GM18870 (cell line): ENCODE data around the gene NUP188.

Experiments
- ATAC-seq: cut with Tn5 transposase; IDR thresholded peaks from one replicate; pipeline ENCODE4 v1.9.1; 2021; ENCODE audit warnings: moderate library complexity; ENCODE audit not compliant: unreplicated experiment

NUP188 gene

GRCh38 chr9:129005336-129005997 is 58.0 kb downstream of the NUP188 start:
- ATAC-seq, result no peak

- no peak for ATAC-seq
These were observed 59.0 kb downstream of the NUP188 start for GRCh38 chr9:129006328-129007034.

DNA sequence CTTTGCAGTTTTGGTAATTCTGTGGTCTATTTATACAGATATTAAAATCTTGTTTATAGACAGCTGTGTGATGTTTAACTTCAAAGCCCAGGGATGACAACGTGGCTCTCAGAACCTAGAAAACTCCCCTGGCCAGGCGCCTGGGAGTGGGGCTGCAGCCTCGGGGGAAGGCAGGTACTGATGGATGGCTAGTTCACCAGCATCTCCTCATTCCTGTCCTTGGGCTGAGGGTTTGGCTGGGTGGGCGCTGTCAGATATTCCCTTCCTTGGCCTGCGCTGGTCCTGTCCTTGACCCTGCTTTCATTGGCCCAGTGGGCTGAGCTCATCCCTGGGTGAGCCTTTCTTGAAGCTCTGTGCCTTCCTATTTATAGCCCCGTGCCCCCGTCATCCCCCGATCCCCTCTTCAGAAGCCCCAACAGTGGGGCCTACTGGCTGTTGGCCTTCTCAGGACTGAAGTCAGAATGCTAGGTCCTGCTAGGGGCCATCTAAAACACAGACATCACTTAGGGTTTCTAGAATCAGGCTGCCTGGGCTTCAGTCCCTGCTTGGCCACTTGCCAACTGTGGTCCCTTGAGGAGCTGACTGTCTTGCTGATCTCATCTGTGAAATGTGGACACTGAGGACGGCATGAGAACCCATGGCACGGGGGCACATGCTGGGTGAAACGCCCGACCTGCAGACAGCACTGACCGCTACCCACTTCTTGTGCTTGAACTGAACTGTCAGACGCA is 59.7 kb downstream of the NUP188 start:
- no peak for ATAC-seq

DNA sequence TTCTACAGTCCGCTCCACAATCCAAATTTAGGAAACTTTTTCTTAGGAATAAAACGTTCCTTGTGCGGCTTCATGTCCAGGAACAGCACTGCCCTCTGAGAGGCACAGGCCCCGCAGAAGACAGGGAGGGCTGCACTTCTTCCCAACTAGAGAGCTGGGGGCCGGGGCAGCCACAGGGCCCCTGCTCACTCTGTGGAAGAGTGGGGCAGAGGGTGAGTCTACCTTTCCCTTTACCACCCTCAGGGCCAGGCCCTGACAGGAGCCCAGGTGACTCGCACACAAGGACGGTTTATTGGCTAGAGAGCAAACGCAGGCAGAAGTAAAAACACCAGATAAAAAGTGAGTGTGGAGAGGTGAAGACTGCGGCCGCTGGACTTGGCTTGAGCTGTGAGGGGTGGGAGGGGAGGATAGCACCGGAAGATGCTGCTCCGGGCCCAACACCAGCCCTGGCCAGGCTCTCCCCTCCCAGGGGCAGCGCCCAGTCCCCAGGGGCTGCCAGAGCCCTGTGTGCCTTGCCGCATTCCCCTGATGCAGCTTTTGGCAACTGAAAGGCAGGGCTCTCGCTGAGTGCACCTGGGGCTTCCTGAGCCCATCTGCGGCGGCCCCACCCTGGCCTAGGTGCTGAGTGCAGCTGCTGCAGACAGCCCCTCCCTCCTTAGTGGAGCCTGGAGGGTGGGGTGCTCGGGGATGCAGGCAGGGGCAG is 60.4 kb downstream of the NUP188 start:
- ATAC-seq, result no peak

GRCh38 chr9:129008469-129008965 is 61.0 kb downstream of the NUP188 start:
- no peak for ATAC-seq

GRCh38 chr9:129008986-129009583 is 61.6 kb downstream of the NUP188 start:
- no peak for ATAC-seq

DNA sequence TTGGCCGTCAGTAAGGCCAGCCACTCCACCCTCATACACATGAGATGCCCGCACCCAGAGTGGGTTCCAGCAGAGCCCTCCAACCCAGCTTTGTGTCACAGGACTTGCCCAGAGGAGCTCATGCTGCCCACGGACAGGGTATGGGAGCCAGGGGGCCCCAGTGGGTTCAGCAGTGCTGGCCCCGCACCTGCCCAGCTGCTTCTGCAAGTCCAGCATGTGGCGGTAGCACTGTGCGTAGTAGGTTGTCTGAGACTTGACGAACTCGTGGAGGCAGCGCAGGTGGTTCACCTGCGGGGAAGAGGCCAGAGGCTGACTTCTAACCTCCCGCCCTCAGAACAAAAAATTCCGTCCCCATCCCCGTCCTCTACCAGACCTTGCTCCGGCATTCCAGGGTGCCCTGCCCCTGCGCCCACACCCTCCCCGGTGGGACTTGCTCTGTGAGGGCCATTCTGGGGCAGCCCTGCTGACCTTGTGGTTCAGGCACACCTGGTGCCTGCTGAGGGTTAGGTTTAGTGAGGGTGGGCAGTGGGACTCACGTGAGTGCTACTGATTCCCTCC is 62.2 kb downstream of the NUP188 start:
- ATAC-seq, result no peak

GRCh38 chr9:129010267-129010975 is 62.9 kb downstream of the NUP188 start:
- ATAC-seq, result no peak

GRCh38 chr9:129011170-129011569 is 63.7 kb downstream of the NUP188 start:
- ATAC-seq, result no peak

DNA sequence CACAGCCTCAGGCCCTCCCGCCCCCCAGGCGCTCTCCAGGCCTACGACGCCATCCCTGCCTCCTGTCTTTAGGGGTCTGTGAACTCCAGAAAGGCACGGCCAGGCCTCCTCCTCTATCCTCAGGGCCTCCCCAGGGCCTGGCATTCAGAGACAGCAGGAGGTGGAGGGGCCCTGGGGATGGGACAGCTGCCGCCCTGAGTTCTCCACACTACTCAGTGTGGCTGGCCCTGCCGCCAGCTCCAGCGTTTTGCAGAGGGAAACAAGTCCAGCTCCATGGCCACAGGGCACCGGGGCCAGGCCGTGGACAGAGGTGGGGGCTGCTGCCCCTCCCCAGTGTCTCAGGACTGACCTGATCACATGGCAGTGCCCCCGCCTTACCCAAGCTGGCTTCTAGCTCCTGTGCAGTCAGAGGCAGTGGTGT is 64.3 kb downstream of the NUP188 start:
- no peak for ATAC-seq

DNA sequence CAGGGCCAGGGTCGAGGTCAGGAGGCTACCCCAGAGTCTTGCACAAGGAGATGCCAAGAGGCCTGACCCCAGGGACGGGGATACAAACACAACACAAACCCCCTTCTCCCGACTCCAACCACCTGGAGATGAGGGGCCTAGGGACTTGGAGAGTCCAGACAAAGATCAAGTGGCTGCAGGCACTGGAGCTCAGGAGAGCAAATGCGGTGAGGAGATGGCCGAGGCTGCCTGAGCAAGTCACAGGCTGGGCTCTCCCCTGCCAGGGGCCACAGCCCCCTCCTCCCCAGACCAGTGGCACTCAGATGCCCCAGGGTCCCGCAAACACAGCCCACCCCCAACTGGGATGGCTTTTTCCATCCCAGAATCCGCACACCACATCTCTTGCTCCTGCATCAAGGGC is 64.8 kb downstream of the NUP188 start:
- no peak for ATAC-seq

DNA sequence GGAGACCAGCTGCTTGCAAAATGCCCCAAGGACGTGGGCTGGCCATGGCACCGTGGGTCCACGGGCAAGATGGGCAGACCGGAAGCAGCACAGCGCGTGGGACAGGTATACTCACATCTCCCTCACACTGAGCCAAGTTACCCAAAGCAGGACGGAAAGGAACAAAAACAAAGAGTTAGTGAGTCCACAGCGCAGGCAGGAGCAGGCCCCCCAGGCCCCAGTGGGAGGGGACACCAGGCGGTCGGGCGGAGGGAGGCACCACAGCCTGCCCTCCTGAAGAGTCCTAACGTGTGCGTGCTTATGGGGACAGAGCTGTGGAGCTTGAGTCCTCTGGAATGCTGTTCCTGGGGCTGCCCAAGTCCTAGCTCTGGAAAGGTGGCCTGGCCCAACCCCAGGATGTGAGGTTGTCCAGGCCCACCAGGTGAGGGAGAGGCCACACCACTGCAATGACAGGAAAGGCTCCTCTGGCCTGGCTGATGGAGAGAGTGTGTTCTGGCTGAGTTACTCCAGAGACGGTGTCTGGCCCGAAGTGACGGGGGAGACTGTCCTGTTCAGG is 65.5 kb downstream of the NUP188 start:
- no peak for ATAC-seq

GRCh38 chr9:129013674-129014073 is 66.2 kb downstream of the NUP188 start:
- ATAC-seq, result no peak

- ATAC-seq, result no peak
These were observed 66.6 kb downstream of the NUP188 start for GRCh38 chr9:129014124-129014523.

DNA sequence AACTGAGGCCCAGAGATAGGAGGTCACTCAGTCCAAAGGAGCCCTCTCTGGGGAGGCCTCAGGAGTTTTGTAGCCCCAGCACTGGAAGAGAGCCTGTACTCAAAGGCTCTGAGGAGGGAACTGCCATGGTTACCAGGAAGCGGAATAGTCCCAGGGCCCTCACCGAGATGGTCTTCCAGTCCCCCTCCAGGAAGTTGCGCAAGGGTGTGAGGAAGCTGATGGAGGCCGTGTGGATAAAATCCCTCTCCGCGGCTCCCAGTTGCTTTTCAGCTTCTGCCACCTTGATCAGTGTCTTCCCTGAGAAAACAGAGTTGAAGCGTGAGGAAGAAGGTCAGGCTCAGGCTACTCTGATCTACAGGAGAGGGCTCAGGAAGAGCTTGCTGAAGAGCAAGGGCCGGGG is 67.1 kb downstream of the NUP188 start:
- ATAC-seq, result no peak

GRCh38 chr9:129021091-129021490 is 73.6 kb downstream of the NUP188 start:
- ATAC-seq, result no peak

- no peak for ATAC-seq
These were observed 74.5 kb downstream of the NUP188 start for GRCh38 chr9:129022037-129022436.

- no peak for ATAC-seq
These were observed 75.8 kb downstream of the NUP188 start for GRCh38 chr9:129023036-129023907.

- ATAC-seq, result no peak
These were observed 76.4 kb downstream of the NUP188 start for GRCh38 chr9:129023908-129024233.
